Fibroblast of the aortic adventitia (primary cell): ENCODE data around the gene PIK3R5. TPM values are rescaled to one million over a fixed set of nuclear protein-coding genes. Genes with fewer than 3 reads are reported as not detected.
"Not testable (repeated sequence)": the region's sequence is repeated elsewhere in the genome, so short reads cannot be mapped to it uniquely, and the experiment has no call there.

Experiments
- DNase-seq: peaks from one replicate; pipeline ENCODE4 v3.0.0-alpha.2; 2010; ENCODE audit warnings: low read depth
- H3K4me3 ChIP-seq: 2 replicates; pipeline ENCODE4 v1.5.1; 2011; ENCODE audit warnings: low read depth, mild to moderate bottlenecking, control low read depth, low read length, moderate library complexity
- total RNA-seq: library from RNA; depleted of rRNA; stranded (reverse); fragments of >200 nt; gene quantifications from 2 replicates; pipeline ENCODE4 v1.2.3, GENCODE V29; 2012; ENCODE audit warnings: low replicate concordance
- TF ChIP-seq, protein P1 (sequence below): IDR thresholded peaks from 2 replicates; pipeline ENCODE4 v1.5.1; 2011; ENCODE audit warnings: mild to moderate bottlenecking, low read length, control low read depth, inconsistent platforms; ENCODE audit not compliant: insufficient read depth

PIK3R5 gene
- total RNA-seq, 1 donor, result not detected

DNA sequence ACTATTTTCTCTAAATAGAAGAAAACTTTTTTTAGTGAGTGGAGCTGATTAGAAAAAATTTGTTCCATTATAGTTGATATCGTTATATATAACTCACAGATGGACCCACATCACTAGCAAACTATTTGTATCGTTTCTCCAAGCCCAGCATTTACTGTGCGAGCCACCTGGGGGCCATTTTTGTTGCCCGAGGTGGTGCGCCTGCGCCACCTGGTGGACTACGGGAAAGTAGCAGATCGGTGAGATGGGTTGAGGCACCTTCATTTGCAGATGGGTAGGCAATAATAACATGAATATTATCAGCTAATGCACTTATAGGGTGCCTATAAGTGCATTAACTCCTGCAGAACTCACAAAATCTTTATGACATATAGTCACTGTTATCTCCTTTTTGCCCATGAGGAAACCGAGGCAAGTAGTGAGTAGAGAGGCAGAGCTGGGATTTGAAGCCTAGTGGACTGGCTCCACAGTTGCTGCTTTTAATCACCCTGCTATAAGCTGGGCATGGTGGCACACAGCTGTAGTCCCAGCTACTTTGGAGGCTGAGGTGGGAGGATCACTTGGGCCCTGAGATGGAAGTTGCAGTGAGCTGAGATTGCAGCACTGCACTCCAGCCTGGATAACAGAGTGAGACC is 32.6 kb upstream of the PIK3R5 start:
- peak; percentile 34 for DNase-seq
- no peak overlapping the region for H3K4me3 ChIP-seq
- TF ChIP-seq, protein P1, sequence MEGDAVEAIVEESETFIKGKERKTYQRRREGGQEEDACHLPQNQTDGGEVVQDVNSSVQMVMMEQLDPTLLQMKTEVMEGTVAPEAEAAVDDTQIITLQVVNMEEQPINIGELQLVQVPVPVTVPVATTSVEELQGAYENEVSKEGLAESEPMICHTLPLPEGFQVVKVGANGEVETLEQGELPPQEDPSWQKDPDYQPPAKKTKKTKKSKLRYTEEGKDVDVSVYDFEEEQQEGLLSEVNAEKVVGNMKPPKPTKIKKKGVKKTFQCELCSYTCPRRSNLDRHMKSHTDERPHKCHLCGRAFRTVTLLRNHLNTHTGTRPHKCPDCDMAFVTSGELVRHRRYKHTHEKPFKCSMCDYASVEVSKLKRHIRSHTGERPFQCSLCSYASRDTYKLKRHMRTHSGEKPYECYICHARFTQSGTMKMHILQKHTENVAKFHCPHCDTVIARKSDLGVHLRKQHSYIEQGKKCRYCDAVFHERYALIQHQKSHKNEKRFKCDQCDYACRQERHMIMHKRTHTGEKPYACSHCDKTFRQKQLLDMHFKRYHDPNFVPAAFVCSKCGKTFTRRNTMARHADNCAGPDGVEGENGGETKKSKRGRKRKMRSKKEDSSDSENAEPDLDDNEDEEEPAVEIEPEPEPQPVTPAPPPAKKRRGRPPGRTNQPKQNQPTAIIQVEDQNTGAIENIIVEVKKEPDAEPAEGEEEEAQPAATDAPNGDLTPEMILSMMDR, result peak; percentile 78

DNA sequence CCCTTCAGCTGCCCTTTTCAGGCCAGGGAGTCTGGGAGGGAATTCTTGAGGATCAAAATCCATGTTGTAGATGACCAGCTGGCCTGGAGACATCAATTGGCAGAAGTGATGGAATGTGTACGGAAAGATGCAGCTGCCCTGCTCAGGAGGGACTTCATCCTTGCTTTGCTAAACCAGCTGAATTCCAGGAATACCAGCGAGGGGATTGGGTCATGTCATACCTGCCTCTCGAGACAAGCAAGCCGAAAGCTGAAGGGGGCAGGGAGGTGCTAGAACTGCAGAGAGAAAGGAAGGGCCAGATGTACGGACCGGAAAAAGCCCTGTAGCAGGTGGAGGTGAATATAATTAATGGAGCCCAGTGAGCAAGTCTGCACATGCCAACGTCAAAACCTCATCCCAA is 30.2 kb upstream of the PIK3R5 start:
- DNase-seq, result no peak
- TF ChIP-seq, protein P1, result no peak
- H3K4me3 ChIP-seq, result no peak overlapping the region

DNA sequence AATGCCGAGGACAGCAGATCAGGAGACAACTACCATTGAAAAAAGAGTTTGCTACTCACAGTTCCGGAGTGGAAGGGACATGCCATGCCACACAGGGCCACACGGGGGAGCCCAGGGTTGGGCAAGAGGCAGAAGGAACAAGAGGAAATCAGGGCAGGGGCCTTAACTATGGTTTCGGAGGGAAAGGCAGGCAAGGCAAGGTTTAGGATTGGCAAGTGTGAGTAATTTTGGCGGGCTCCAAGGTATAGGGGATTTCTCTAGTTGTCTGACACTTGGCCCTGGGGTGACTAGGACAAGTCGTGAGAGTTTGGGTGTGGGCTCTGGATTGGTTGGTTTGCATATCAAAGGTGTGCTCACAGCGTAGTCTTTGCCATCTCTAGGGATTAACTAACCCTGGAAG is 28.8 kb upstream of the PIK3R5 start:
- TF ChIP-seq, protein P1, result peak; percentile 95
- no peak overlapping the region for H3K4me3 ChIP-seq
- DNase-seq, result peak; percentile 42

DNA sequence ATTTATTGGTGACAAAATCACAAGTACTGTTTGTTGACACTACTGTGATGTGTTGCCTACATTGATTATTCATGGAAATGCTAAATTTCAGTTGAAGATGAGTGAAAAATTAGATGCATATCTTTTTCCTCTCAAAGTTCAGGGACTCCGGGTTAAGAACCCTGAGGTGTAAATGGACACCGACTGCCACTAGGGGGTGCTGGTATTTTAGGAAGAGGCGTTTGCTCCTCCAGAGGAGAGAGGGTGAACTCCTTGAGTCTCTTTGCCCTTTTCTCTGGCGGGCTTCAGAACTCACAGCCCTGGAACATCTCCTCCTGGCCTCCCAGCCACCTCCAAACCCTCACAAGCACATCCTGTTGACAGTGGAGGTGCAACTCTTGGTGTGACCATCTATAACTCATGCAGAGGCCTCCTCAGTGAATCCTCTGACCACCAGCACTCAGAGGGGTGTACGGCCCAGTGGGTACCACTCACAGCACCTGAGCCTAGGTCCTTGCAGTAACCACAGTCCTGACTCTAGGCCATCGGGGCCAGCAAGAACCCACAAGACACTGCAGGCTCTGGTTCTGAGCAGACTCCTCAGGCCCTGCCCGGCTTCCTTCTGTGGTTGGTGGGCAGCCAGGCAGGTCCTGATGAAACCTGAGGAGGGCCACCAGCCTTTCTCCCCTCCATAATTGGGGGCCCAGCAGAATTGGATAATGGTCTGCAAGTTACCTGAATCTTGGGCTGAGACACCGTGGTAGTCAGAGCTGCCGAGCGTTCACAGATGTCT is 26.2 kb upstream of the PIK3R5 start:
- TF ChIP-seq, protein P1, result peak; percentile 83
- DNase-seq, result peak; percentile 70
- H3K4me3 ChIP-seq, result no peak overlapping the region

DNA sequence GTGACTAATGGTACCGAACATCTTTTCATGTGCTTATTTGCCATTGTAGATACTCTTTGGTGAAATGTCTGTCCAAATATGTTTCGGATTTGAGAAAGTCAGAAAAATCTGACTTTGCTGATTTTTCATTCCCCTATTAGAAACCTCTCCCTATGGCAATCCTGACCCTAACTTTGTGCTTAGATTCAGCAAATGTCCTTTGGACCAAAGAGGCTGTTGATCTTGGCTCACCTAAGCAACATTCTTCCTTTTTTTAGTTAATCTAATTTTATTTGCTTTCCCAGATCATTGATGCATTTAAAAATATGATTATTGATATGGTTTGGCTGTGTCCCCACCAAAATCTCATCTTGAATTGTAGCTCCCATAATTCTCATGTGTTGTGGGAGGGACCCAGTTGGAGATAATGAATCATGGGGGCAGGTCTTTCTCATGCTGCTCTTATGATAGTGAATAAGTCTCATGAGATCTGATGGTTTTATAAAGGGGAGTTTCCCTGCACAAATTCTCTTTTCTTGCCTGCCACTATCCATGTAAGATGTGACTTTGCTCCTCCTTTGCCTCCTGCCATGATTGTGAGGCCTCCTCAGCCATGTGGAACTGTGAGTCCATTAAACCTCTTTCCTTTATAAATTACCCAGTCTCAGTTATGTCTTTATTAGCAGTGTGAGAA is 22.9 kb upstream of the PIK3R5 start:
- DNase-seq, H3K4me3 ChIP-seq: not testable (repeated sequence)

DNA sequence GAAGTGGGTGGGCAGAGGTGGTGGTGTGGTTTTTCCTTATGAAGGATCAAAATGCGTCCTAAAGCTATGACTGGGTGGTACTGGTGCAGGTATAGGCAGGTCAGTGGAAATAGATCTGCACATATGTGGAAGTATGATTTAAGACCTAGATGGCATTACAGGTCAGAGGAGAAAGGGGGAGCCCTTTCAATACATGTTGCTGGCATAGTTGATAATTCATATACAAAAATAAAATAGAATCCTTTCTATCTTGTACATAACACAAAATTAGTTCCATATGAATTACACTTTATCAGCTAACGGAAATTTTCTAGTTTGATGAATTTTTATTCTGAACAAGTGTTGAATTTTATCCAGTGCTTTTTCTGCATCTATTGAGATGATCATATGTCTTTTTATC is 20.8 kb upstream of the PIK3R5 start:
- no peak overlapping the region for H3K4me3 ChIP-seq
- TF ChIP-seq, protein P1, result no peak
- DNase-seq, result no peak

DNA sequence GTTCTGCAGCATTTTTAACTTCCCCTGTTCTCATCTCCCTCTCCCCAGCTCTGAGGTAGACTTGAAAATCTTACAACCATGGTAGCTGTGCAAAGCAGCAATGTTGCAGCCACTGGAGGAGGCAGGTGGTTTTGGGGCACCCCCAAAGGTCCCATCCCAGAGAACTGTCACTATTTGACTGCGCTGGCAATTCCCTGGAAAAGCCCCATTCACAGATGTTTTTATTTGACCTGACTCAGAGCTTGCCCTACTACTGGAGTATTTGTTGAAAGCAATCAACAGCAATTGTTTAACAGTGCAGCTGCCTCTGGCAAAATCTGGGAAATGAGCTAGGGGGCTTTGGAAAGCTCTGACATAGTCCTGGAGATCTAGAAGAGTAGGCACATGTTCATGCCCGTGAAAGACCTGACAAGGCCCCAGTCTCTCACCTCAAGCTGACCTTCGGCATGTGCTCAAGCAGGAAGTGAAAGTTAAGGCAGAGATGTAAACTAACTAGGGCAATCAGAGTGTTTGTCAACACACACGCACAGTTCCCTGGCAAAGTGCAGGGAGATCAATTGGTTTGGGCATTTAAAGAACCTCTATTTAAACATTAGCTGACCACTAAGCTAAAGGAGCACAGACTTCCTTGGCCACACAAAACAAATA is 19.7 kb upstream of the PIK3R5 start:
- no peak for DNase-seq
- no peak overlapping the region for H3K4me3 ChIP-seq
- TF ChIP-seq, protein P1, result no peak

DNA sequence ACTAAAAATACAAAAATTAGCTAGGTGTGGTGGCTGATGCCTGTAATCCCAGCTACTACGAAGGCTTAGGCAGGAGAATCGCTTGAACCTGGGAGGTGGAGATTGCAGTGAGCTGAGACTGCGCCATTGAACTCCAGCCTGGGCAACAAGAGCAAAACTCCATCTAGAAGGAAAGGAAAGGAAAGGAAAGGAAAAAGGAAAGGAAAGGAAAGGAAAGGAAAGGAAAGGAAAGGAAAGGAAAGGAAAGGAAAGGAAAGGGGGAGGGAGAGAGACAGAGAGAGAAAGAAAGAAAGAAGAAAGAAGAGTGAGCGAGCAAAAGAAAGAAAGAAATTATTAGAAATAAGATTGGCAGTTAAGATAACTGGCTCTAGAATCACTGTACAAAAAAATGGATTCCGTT is 18.7 kb upstream of the PIK3R5 start:
- not testable (repeated sequence) for DNase-seq, H3K4me3 ChIP-seq
